GM18868 (cell line): ENCODE measurements around the gene GRK3.
"Not testable (repeated sequence)": the region's sequence is repeated elsewhere in the genome, so short reads cannot be mapped to it uniquely, and the experiment has no call there.

Experiments
- ATAC-seq: cut with Tn5 transposase; IDR thresholded peaks from one replicate; pipeline ENCODE4 v1.9.1; 2021; ENCODE audit warnings: mild to moderate bottlenecking, moderate library complexity; ENCODE audit not compliant: unreplicated experiment

The GRK3 gene

DNA sequence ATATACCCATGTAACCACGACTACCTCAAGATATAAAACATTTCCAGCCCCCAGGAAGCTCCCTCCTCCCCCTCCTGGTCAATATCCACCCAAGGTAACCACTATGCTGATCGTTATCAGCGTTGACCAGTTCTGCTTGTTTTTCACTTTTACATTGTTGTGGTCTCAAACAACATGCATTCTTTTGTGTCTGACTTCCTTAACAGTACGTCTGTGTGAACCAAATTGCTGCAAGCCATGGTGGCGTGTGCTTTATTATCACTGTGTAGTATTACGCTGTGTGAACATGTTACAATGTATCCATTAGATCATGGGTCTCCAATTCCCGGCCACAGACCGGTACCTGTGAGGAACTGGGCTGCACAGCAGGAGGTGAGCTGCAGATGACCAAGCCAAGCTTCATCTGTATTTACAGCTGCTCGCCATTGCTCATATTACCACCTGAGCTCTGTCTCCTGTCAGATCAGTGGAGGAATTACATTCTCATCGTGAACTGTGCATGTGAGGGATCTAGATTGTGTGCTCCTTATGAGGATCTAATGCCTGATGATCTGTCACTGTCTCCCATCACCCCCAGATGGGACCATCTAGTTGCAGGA, 15.5 kb upstream of the GRK3 start:
- ATAC-seq = no peak

GRCh38 chr22:25551396-25551795, 13.1 kb upstream of the GRK3 start:
- no peak for ATAC-seq

- not testable (repeated sequence) for ATAC-seq
These were observed 12.1 kb upstream of the GRK3 start for GRCh38 chr22:25552405-25552804.

- ATAC-seq = no peak
These were observed 11.3 kb upstream of the GRK3 start for GRCh38 chr22:25553131-25553530.

- no peak for ATAC-seq
These were observed 10.2 kb upstream of the GRK3 start for GRCh38 chr22:25554238-25554671.

GRCh38 chr22:25554689-25555088, 9.8 kb upstream of the GRK3 start:
- ATAC-seq = no peak

DNA sequence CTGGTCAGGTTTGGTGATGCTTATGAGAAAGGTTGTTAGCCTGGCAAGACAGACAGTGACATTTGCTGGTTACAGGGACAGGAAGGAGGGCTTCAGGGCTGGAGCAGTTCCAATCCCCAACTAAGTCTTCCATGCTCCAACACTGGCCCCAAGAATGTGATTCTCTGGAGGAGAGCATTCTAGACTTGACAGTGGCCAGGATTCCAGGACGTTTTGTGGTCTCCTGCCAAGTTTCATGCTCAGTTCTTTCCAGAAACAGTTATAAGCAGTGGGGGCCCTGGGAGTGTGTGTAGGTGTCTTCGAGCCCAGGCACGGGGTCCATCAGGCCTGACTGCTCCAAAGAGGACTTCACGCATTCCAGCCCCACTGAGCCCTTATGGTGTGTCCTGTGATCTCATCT, 8.9 kb upstream of the GRK3 start:
- no peak for ATAC-seq

GRCh38 chr22:25557218-25557617, 7.3 kb upstream of the GRK3 start:
- no peak for ATAC-seq

GRCh38 chr22:25558341-25558740, 6.1 kb upstream of the GRK3 start:
- no peak for ATAC-seq

GRCh38 chr22:25559910-25560309, 4.6 kb upstream of the GRK3 start:
- not testable (repeated sequence) for ATAC-seq

DNA sequence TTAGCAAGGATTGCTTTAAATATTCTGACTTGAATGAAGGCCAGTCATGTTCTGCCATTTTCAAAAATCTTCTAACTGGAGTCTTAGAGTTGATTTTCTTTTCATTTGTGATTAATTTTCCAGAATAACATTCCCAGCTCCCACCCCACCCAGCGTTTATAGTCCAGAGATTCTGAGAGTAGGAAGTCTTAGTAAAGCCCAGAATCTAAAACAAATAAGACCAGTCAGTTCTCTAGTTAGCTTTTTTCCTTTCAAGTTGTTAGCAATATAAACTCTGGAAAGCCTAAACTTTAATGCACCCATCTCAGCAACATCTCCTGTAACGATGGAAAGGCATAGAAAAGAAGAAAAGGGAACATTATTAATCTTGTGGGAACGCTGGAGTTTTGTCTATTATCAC, 3.3 kb upstream of the GRK3 start:
- not testable (repeated sequence) for ATAC-seq

- ATAC-seq = not testable (repeated sequence)
These were observed 2.5 kb upstream of the GRK3 start for GRCh38 chr22:25561927-25562326.

GRCh38 chr22:25562966-25563760, 1.3 kb upstream of the GRK3 start:
- ATAC-seq = not testable (repeated sequence)

DNA sequence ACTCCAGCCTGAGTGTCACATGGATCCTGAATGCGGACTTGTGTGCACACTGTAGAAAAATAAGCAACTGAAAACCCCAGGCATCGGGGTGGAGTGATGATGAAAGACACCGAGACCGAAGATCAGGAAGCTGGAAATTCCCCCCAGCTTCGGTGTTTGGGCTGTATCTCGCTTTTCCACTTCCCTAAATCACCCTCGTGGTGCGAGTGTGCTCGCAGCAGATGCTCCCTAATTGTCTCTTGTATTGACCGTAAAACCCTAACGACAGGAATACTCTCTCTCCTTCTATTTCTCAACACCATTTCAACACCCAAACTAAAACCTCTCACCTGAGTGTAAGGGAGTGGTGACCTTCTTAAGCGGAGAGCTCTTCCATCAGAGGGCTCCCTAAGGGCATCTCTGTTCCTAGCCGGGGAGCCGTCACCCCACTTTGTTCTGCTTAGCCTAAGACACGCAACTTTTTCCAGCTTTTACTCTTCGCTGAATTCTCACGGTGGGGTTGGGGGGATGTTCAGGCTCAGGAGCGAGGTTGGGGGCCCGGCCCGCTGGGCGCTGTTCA, 635 bp upstream of the GRK3 start:
- ATAC-seq = peak; percentile 21

- peak; percentile 5 for ATAC-seq
These were observed 653 bp downstream of the GRK3 start for GRCh38 chr22:25564979-25565677.

DNA sequence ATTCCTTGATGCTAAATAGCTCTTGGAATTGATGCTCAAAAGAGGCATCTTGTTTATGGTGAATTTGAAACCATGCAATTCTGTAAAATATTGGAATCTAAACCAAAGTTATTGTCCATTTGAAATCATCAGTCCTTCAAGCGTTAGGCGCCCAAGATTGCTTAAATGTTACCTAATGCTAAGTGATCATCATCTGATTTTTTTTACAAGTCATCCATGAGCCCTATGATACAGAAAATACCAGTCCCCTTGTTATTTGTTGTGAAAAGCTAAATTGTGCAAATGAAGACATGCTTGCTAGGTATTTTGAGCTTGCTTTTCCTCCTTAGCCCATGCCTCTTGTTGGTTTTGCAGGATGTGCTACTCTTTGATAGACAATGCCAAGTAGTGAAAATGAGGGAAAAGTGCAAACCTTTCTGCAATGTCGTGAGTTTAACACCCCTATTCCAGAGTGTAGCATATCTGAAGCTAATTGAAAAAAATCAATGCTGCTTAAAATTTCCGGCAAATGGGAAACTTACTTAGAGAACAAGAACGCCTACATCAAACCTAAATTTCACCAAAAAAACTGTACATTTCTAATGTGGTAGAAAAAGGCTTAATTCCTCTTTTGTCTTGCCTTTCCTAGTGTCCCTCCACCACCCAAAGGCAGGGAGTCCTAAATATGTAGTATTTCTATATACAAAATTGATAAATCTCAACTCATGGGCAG, 1.9 kb downstream of the GRK3 start:
- no peak for ATAC-seq

DNA sequence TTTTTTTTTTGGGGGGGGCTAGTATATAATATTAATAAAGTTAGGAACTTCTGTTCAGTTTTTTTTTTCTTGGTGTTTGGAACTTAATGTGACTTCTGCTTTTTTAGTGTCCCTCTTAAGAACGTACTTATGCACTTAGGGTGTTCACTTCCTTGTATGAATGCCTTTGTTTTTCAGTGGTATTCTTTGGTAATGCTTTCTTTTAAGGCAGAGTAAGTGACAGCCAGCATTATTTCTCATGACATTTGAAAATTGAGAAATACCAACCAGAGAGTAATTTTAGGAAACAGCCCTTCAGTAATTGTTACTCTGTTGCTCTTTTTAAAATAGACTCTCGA, 2.4 kb downstream of the GRK3 start:
- ATAC-seq = no peak

DNA sequence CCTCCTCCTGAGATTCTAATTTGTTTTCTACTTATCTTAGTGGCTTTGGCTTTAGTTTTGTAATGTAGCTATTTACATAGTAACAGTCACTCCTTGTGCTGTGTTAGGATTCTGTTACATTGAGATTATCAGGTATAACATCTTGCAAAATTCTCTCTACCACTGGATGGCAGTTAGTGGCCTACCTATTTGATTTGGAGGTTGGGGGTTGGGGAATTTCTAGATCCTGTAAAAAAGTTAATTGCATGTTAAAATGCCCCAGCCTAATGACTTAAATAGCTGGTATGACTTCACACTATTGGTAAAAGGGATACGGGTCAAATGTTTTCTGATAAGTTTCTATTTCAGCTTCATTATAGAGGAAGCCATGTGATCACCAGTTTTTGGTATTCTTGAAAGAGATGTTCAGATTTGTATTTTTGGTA, 2.8 kb downstream of the GRK3 start:
- ATAC-seq = no peak

GRCh38 chr22:25568066-25568465, 3.6 kb downstream of the GRK3 start:
- not testable (repeated sequence) for ATAC-seq

DNA sequence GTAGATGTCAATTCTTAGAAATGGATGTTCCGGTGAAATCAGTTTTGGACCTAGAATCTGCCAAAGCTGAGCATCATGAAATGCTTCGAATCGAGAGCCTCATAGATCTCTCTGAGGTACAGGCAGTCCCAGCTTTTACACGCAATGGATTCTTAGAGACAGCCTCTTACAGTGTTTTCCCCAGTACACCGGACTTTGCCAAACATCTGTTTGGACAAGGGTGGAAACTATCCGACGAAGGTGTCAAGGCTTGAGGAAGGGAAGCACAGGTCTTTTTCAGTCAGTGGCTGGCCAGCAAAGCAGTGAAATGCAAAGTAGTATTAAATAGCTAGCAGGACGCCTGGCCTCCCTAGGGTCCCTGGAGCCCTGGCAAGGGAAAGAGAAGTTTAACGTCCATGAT, 4.9 kb downstream of the GRK3 start:
- no peak for ATAC-seq

DNA sequence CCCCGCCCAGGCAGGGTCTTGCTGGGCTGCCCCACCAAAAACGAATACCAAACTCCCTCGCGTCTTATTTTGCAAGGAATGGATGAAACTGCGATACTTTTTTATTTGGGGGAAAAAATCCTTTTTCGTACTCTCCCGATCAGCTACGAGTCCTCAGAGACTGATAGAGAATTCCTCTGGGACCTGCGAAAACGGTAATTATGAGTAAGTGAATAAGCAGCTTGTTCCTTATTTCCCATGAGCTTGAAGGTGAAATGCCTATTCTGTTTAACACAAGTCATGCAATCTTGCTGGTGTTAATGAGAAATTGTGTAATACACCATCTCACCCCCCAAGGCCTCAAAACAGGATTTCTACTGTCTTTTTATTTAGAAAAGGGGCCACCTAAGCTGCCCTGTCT, 5.5 kb downstream of the GRK3 start:
- no peak for ATAC-seq
